Stimulated activated CD8-positive, alpha-beta memory T cell treated with anti-CD3 and anti-CD28 coated beads, Interleukin-4, amount 100 ng/mL, for 4 hours (primary cell): Measurements from ENCODE around the gene ZNRF4.
"Not testable (repeated sequence)": the region's sequence is repeated elsewhere in the genome, so short reads cannot be mapped to it uniquely, and the experiment has no call there.

Source experiments
- DNase-seq, 2 donors: peaks; one replicate each; pipeline ENCODE4 v3.0.0-alpha.2; 2020; ENCODE audit warnings: low read depth in 2 of 2, low spot score in 1 of 2

Gene ZNRF4

DNA sequence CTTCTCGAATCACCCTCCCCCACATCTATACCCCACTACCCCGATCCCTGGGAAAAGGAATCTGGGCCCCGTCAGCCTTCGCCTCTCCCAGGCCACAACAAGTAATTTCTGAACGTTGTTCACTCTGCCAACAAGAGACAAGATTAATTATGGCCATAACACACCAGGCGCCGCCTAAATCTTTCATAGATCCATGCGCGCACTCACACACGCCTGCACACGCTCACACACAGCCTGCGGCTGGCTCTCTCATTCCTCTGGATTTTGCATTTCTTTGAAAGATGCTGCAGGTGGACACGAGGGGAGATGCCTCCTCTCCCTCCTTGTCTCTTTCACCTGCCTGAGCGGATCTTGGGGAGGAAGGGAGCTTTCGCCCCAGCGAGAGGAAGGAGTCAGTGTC is 17.1 kb downstream of the ZNRF4 start:
- no peak for DNase-seq

DNA sequence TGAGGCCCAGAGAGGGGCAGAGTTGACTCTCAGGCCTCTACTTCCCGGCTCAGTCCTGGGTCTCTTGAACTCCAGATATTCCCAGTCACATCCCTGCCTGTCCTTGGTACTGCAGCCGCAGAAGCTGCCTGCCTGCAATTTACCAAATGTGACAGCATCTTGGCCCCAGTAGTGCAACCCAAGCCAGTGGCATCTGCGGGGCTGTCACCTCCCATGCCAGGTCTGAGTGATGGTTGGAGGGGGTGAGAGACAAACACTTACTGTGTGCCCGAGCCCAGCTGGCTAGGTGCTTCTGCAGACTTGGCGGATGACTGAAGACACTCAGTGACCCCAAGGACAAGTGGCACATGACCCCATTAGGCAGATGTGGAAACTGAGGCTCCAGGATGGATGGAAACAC is 18.4 kb downstream of the ZNRF4 start:
- no peak for DNase-seq

DNA sequence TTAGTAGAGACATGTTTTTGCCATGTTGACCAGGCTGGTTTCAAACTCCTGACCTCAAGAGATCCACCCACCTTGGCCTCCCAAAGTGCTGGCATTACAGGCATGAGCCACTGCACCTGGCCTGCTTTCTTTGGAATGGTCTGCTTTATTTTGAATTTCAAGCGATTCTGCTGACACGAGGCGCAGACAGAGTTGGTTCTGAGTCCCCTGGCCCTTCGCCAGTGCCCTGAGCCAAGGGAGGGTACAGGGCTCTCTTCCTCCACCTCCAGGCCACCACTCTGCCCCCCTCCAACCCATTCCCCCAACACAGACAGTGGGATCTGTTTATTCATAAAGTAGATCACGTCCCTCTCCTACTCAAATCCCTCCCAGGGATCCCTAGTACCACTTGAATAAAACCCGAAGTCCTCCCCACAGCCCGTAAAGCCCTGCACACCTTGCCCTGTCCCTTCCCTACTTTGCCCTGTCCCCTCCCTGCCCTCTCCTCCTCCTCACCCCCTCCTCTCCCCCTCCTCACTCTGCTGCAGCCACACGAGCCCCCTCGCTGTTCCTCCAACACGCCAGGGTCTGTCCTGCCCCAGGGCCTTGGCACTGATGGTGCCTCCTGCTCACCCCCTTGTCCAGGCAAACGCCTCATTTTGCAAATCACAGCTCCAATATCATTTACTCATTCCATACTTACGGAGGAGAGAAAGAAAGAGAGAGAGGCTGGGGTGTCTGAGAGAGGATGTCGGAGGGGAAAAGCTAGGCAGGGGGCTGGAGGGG is 22.4 kb downstream of the ZNRF4 start:
- no peak for DNase-seq

DNA sequence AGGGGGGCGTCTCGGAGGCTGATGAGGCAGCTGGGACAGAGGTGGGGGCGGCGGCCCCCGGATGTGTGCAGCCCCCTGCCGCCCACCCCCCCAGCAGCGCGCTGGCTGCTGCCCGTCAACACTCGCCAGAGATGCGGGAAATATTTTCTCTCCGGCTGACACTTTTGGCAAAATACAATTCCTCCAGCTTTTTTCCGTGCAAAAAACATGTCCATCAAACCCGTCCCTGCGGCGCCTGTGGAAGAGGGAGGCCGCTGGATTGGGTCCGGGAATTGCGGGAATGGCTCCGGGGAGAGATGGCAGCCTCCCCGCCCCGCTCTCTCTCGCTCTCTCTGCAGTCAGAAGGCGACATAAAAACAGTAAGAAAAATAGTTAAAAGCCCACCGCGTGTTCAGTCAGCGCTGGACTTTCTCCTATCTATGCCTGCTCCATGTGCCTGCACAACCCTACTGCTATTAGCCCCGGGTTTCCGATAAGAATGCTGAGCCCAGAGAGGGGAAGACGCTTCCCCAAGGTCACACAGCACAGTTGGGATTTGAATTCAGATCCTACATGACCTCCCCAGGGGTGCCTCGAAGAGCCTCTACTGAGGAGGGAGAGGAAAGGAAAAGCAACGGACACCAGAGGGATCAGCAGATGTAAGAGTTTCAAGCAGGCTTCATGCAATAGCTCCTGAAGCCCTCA is 23.2 kb downstream of the ZNRF4 start:
- DNase-seq = no peak

DNA sequence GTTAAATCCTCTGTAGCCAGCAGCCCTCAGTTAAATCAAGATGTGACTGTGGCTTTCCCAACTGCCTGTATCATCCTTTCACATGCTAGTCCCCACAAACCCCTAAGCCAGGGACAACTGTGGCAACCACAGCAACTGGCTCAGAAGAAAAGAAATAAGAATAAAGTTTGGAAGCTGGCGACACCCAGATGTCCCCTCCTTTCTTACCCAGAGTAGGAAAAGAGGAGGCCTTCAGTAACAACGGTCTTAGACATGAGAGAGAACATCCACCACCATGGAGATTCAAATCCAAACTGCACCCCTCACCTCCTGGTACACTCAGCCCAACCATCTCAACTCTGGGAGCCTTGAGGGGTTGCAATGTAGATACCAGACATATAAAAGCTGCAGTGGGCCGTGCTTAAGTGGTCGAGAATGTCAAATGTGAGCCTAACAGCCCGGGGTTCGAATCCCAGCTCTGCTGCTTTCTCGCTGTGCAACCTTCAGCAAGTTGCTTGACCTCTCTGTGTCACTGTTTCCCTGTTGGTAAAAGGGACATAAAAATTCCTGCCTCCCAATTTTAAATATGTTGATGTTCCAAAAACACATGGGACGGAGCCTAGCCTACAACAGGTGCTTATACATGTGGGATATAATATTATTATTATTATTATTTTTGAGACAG is 23.8 kb downstream of the ZNRF4 start:
- no peak for DNase-seq

DNA sequence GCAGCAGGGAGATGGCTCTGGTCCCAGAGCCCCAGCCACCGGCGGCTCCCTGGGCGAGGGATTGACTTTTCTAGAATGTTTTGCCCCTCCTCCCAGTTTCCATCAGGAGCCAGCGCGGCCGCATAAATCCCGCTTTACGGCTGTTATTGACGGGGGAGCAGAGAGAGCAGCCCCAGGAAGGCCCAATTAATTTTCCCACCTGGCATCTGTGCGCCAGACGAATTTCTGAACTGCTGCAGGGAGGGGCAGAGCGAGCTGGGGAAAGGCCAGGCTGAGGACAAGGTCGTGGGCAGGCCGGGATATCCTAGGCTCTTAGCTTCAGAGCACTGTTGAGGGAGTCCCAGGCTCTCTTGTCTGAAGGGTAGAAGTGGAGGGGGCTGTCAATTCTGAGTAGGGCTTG is 24.7 kb downstream of the ZNRF4 start:
- DNase-seq = no peak

DNA sequence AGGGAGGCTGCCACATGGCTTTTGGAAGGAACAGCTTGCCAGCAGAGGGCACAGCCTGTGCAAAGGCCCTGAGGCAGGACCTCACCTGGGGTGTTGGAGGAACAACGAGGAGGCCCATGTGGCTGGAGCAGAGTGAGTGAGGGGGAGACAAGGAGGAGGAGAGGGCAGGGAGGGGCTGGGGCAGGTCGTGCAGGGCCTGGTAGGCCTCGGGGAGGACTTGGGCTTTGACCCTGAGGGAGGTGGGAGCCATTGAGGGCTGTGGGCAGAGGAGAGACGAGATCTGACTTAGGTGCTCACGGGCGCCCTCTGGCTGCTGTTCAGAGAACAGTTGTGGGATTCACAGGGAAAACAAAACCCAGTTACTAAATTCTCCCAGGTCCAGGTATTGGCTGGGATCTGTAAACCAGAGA is 25.2 kb downstream of the ZNRF4 start:
- no peak for DNase-seq

DNA sequence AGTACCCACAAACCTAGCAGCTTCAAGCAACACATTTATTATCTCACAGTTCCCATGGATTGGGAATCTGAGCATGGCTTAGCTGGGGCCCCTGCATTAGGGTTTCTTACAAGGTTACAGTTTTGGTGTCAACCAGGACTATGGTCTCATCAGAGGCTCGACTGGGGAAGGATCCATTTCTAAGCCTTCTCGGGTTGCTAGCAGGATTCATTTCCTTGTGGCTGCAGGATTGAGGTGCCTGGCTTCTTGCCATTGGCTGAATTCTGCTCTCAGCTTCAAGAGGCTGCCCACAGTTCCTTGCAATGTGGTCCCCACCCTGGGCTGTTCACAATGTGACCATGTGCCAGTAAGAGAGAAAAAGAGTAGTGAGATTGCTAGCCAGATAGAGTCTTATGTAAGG is 26.7 kb downstream of the ZNRF4 start:
- DNase-seq = no peak

DNA sequence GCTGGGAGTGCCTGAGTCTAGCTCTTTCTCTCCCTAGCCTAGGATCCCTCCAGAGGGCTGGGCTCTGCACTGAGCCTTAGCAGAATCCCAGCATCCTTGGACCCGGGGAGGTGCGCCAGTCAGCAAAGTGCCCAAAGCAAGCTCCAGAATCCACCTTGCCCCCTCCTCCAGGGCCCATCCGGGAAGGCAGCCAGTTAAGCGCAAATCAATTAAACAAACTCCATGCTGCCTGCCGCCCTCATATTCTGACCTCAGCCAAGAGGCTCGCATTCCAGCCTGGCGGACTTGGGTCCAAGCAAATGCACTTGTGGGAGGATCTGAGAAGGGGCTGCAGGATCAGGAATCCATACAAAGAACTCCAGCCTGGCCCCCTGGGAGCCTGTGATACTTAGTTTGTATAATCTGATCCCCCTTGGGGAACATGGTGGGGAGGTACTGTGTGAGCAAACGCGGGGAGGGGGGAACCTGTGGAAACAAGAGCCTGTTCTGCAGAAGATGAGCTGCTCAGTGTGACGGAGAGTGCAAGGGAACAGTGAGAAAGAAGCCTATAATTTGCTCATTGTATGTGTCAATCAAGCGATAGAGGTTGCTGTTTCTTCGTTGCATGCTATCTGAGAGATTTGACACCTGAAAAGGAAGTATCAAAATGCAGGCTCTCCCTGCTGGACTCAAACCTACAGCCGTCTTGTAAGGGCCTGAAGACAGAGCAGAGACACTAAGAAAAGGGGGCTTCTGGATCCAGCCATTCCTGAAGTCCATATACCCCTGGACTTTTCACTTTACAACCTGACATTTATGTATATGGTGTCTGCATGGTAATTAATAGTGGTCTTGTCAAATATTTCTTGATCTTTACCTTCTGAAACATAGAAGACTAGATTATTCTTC is 29.4 kb downstream of the ZNRF4 start:
- no peak for DNase-seq

DNA sequence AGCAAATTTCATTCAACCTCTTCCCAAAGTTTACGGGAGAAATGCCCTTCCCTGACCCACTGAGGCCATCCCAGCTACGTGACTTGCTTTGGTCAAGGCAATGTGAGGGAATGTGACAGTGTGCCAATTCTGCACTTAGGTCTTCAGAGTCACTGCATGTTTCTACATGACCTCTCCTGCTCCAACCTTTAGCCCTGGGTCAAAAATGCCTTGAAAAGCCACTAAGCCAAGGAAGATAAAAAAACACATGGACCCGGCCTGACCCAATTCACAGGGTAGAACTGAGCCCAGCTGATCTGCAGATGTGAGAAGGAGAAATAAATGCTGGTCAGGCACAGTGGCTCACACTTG is 30.0 kb downstream of the ZNRF4 start:
- no peak for DNase-seq

DNA sequence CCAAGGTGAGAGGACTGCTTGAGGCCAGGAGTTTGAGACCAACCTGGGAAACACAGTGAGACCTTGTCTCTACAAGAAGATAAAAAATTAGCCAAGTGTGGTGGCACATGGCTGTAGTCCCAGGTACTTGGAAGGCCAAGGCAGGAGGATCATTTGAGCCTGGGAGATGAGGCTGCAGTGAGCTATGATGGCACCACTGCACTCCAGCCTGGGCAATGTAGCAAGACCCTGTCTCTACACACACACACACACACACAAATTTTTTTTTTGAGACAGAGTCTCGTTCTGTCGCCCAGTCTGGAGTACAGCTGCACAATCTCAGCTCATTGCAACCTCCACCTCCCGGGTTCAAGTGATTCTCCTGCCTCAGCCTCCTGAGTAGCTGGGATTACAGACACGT is 30.4 kb downstream of the ZNRF4 start:
- not testable (repeated sequence) for DNase-seq

DNA sequence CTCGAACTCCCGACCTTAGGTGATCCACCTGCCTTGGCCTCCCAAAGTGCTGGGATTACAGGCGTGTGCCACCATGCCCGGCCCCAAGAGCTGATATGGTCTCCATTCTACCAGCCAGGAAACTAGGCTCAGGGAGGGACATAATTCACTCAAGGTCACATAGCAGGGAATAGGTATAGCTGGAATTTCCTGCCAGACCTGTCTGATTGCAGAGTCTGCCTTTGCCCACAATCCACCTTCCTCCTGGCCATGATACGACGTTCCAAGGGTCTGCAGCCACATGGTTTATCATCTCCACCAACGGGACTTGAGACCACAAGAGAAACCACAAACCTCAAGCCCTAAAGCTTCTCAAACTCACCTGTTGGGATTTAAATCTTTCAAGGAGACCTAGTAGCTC is 32.0 kb downstream of the ZNRF4 start:
- DNase-seq = no peak

DNA sequence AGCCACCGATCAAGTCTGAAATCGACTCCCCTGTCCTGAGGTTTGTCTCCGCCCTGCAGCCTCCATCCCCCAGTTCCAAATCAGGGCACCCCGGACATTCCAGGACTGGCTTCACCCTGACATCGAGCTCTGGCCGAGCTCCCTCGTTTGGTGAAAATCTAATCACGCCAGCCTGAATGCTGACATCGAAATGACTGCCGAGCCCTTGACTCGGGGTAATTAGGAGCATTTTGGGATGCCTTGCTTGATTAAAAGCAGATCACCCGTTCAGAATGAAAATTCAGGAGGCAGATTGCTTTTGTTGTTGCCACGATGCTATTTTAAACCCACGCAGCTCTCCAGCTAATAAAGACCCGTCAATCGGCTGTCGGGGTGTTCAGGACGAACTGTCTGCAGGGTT is 34.3 kb downstream of the ZNRF4 start:
- DNase-seq = no peak

DNA sequence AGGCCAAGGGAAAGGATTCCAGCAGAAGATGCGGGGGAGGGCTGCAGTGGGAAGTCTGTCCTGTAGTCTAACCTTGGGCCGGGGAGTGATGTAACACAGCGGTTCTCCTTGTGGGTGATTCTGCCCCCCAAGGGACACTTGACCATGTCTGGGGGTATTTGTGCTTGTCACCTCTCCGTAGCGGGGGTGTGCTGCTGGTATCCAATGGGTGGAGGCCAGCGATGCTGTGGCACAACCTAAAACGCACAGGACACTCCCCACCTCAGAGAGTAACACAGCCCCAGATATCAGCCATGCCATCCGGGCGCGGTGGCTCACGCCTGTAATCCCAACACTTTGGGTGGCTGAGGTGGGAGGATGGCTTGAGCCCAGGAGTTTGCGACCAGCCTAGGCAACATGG is 36.3 kb downstream of the ZNRF4 start:
- no peak for DNase-seq

DNA sequence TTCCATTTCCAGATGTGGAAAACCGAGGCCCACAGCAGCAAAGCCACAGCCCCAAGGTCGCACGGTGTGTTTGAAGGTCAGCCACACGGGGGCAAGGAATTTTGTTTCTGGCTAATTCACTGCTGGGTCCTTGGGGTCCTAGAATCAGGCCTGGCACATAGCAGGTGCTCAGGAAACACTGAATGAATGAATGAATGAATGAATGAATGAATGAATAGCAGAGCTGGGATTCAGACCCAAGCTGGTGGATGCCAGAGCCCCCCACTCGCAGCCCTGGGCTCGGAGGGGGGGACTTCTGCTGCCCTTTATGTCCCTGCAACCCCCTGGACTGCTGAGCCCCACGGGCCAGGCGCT is 37.0 kb downstream of the ZNRF4 start:
- no peak for DNase-seq

DNA sequence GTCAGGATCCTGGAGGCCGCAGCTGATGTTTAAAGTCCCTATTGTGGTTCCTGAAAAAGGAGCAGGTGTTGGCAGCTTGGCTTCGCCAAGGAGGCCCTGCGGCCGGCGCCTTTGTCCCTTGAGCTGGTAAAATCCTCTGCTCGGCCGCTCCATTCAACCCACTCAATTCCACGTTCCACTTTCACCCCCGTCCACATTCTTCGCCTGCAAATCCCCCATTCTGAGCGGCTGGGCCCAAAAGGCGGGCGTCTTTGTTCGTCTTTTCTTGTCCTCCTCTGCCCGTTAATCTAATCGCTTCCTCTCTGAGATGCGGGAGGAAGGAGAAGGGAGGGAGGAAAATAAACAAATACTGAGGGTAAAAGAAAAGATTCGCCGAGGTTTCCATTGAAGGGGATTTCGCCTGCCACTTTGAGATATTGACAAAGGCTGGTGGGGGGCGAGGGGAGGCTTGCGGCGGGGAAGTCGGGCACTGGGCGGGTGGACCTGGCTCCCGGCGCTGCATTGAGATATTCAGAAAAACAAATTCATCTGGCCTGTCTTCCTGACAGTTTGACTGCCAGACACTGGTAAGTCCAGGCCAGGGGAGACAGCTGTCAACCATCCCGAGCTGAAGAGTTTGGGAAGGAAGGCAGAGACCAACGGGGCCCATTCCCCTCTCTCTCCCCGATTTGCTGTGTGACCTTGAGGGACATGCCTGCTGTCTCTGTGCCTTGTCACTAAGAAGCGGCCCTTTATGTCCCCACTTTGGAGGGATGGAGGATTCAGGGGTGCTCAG is 37.6 kb downstream of the ZNRF4 start:
- no peak for DNase-seq

DNA sequence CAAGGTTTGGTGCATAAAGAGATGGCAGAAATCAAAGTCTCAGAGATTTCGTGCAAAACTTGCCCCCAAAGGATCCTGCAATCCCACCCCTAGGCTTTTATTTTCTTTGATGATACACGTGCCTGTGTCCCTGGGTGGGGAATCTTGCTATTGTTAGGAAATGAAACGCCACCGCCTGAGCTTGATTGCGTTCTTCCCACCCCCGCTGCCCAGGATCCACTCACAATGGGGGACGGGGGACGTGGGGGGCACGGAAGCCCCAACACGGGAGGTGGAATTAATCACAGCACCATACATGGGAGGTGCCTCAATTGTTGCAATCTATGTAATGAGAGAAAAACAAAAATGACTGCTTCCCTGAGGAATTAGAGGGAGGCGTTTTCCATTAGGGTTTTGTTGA is 39.6 kb downstream of the ZNRF4 start:
- DNase-seq = no peak

DNA sequence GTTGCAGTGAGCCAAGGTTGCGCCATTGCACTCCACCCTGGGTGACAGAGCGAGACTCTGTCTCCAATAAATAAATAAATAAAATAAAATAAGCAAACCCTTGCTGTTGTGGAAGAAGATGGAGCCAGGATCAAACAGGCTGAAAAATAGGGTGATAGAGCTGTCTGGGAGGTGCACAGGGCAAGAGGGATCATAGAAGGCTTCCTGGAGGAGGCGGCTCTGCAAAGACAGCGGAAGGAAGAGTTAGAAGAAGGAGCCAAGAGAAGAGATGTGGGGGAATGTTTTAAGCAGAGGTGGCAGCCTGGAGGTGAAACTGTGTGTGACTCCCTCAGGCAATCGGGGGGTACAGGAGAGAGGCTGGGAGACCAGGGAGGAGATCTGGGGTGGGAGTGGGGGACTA is 40.6 kb downstream of the ZNRF4 start:
- no peak for DNase-seq

DNA sequence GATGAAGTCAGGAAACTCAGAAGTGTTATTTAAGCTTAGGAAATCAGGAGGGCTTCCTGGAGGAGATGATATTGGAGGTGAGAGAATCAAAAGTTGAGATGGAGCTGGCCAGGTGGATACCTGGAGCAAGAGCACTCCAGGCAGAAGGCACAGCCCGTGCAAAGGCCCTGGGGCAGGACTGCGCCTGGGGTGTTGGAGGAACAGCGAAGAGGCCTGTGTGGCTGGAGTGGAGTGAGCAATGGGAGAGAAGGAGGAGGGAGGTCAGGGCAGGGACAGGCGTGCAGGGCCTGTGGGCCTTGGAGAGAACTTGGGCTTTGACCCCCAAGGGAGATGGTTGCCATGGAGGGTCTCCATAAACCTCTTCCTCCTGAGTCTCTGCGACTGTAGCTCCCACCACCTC is 42.1 kb downstream of the ZNRF4 start:
- no peak for DNase-seq

DNA sequence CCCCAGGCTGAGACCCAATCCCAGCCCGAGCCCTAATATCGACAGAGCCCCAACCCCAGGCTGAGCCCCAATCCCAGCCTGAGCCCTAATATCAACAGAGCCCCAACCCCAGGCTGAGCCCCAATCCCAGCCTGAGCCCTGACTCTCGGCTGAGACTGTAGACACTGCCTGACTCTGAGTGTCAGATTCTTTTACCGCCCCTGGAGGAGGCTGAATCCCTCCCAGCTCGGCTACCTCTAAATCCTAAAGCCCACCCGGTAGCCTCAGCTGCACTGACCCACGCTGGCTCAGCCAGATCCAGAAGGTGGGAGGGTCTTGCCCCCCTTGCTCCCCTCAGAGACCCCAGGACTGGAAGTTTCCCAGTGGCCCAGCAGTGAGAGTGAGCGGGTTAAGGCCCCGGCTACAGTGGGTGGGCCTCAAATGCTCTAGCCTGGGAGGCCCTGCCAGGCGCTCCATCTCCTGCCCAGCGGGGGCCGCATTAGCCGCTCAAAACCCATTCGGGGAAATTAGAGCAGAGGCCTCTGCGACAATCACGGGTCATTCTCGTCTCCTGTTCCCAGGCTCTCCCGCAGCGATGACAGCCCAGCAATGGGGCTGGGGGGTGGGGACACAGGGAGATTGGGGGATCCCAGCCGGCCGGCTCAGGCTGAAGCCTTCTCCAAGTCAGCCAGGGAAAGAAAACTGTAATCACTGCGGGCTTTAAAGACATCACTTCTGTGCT is 43.8 kb downstream of the ZNRF4 start:
- DNase-seq = no peak
